Measurements from ENCODE around the gene OR52B4. TPM values are rescaled to one million over a fixed set of nuclear protein-coding genes. Genes with fewer than 3 reads are reported as not detected.
"Not testable (repeated sequence)": the region's sequence is repeated elsewhere in the genome, so short reads cannot be mapped to it uniquely, and the experiment has no call there.

OR52B4 gene
- not detected for total RNA-seq

- no peaks in the 10 kb centered on the region for H3K9me3 ChIP-seq (ENCODE audit: control insufficient read depth in 3 of 3, low read length in 3 of 3)
- H3K36me3 ChIP-seq (ENCODE audit: control insufficient read depth in 3 of 3, insufficient read depth in 3 of 3, low read length in 3 of 3), result no peaks in the 10 kb centered on the region
- no peak within 1 kb of the TSS for H3K4me3 ChIP-seq (ENCODE audit: low read length in 3 of 3)
- H3K9ac ChIP-seq (ENCODE audit: low read depth in 1 of 3, low read length in 3 of 3), result no peak within 1 kb of the TSS
- no peaks in the 10 kb centered on the region for H3K27me3 ChIP-seq (ENCODE audit: control insufficient read depth in 3 of 3, insufficient read depth in 3 of 3, low read length in 3 of 3)
- no peak within 1 kb of the TSS for H3K27ac ChIP-seq (ENCODE audit: low read depth, low read length)
- no peaks in the 10 kb centered on the region for H3K4me1 ChIP-seq (ENCODE audit: control insufficient read depth in 3 of 3, insufficient read depth in 3 of 3, low read length in 3 of 3)
These were observed at the start of gene OR52B4 for GRCh38 chr11:4368286-4368685. TSS of gene OR52B4 (minus strand) at chr11:4368386. CDS start at chr11:4368295, 91 bp downstream.

- no peak overlapping the region for H3K27ac ChIP-seq (ENCODE audit: low read depth, low read length)
- H3K9ac ChIP-seq (ENCODE audit: low read depth in 1 of 3, low read length in 3 of 3), result no peak overlapping the region
- no peak overlapping the region for H3K4me3 ChIP-seq (ENCODE audit: low read length in 3 of 3)
- no peaks in the 10 kb centered on the region for H3K4me1 ChIP-seq (ENCODE audit: control insufficient read depth in 3 of 3, insufficient read depth in 3 of 3, low read length in 3 of 3)
- no peaks in the 10 kb centered on the region for H3K9me3 ChIP-seq (ENCODE audit: control insufficient read depth in 3 of 3, low read length in 3 of 3)
- H3K36me3 ChIP-seq (ENCODE audit: control insufficient read depth in 3 of 3, insufficient read depth in 3 of 3, low read length in 3 of 3), result no peaks in the 10 kb centered on the region
- H3K27me3 ChIP-seq (ENCODE audit: control insufficient read depth in 3 of 3, insufficient read depth in 3 of 3, low read length in 3 of 3), result no peaks in the 10 kb centered on the region
These were observed 48.6 kb upstream of the OR52B4 start for GRCh38 chr11:4416816-4417215.

GRCh38 chr11:4416306-4416705 lies 48.1 kb upstream of the OR52B4 start:
- Histone ChIP-seq H3K27me3 (ENCODE audit: control insufficient read depth in 3 of 3, insufficient read depth in 3 of 3, low read length in 3 of 3) (no peaks in the 10 kb centered on the region), H3K4me3 (ENCODE audit: low read length in 3 of 3) (no peak overlapping the region), H3K27ac (ENCODE audit: low read depth, low read length) (no peak overlapping the region), H3K36me3 (ENCODE audit: control insufficient read depth in 3 of 3, insufficient read depth in 3 of 3, low read length in 3 of 3) (no peaks in the 10 kb centered on the region), H3K9me3 (ENCODE audit: control insufficient read depth in 3 of 3, low read length in 3 of 3) (no peaks in the 10 kb centered on the region), H3K4me1 (ENCODE audit: control insufficient read depth in 3 of 3, insufficient read depth in 3 of 3, low read length in 3 of 3) (no peaks in the 10 kb centered on the region), H3K9ac (ENCODE audit: low read depth in 1 of 3, low read length in 3 of 3) (no peak overlapping the region)

- H3K9ac ChIP-seq (ENCODE audit: low read depth in 1 of 3, low read length in 3 of 3); H3K4me3 ChIP-seq (ENCODE audit: low read length in 3 of 3); H3K9me3 ChIP-seq (ENCODE audit: control insufficient read depth in 3 of 3, low read length in 3 of 3); H3K4me1 ChIP-seq (ENCODE audit: control insufficient read depth in 3 of 3, insufficient read depth in 3 of 3, low read length in 3 of 3); H3K27ac ChIP-seq (ENCODE audit: low read depth, low read length); H3K36me3 ChIP-seq (ENCODE audit: control insufficient read depth in 3 of 3, insufficient read depth in 3 of 3, low read length in 3 of 3); H3K27me3 ChIP-seq (ENCODE audit: control insufficient read depth in 3 of 3, insufficient read depth in 3 of 3, low read length in 3 of 3): not testable (repeated sequence)
These were observed 38.0 kb upstream of the OR52B4 start for GRCh38 chr11:4406206-4406605.

GRCh38 chr11:4393858-4394223 lies 25.7 kb upstream of the OR52B4 start:
- Histone ChIP-seq H3K4me1 (ENCODE audit: control insufficient read depth in 3 of 3, insufficient read depth in 3 of 3, low read length in 3 of 3) (peaks cover 4 to 7% (median 5%) of the 10 kb centered on the region in 3 donors), H3K27ac (ENCODE audit: low read depth, low read length) (no peak overlapping the region), H3K4me3 (ENCODE audit: low read length in 3 of 3) (peak overlapping the region; percentile 88 to 96 (median 91)), H3K9ac (ENCODE audit: low read depth in 1 of 3, low read length in 3 of 3) (peak overlapping the region; percentile 90 to 99 (median 91)), H3K27me3 (ENCODE audit: control insufficient read depth in 3 of 3, insufficient read depth in 3 of 3, low read length in 3 of 3) (no peaks in the 10 kb centered on the region), H3K36me3 (ENCODE audit: control insufficient read depth in 3 of 3, insufficient read depth in 3 of 3, low read length in 3 of 3) (peaks cover 11 to 15% (median 14%) of the 10 kb centered on the region in 3 donors), H3K9me3 (ENCODE audit: control insufficient read depth in 3 of 3, low read length in 3 of 3) (no peaks in the 10 kb centered on the region)

- peaks cover 11 to 19% (median 19%) of the 10 kb centered on the region in 3 donors for H3K36me3 ChIP-seq (ENCODE audit: control insufficient read depth in 3 of 3, insufficient read depth in 3 of 3, low read length in 3 of 3)
- no peaks in the 10 kb centered on the region for H3K9me3 ChIP-seq (ENCODE audit: control insufficient read depth in 3 of 3, low read length in 3 of 3)
- peaks cover 4 to 7% (median 5%) of the 10 kb centered on the region in 3 donors for H3K4me1 ChIP-seq (ENCODE audit: control insufficient read depth in 3 of 3, insufficient read depth in 3 of 3, low read length in 3 of 3)
- H3K4me3 ChIP-seq (ENCODE audit: low read length in 3 of 3), result peak within 1 kb of the TSS; percentile 88 to 96 (median 91)
- H3K27ac ChIP-seq (ENCODE audit: low read depth, low read length), result peak within 1 kb of the TSS; percentile 68
- H3K27me3 ChIP-seq (ENCODE audit: control insufficient read depth in 3 of 3, insufficient read depth in 3 of 3, low read length in 3 of 3), result no peaks in the 10 kb centered on the region
- peak within 1 kb of the TSS; percentile 90 to 99 (median 91) for H3K9ac ChIP-seq (ENCODE audit: low read depth in 1 of 3, low read length in 3 of 3)
These were observed 25.1 kb upstream of the OR52B4 start, which contains the start of gene TRIM21 for GRCh38 chr11:4393209-4393857. TSS of gene TRIM21 (minus strand) at chr11:4393702. CDS start at chr11:4390409, 3,293 bp downstream.

- peaks cover 4 to 5% (median 4%) of the 10 kb centered on the region in 3 donors for H3K4me1 ChIP-seq (ENCODE audit: control insufficient read depth in 3 of 3, insufficient read depth in 3 of 3, low read length in 3 of 3)
- peaks cover 31 to 62% (median 49%) of the 10 kb centered on the region in 3 donors for H3K36me3 ChIP-seq (ENCODE audit: control insufficient read depth in 3 of 3, insufficient read depth in 3 of 3, low read length in 3 of 3)
- no peak overlapping the region for H3K27ac ChIP-seq (ENCODE audit: low read depth, low read length)
These were observed 20.0 kb upstream of the OR52B4 start for GRCh38 chr11:4388221-4388620.

GRCh38 chr11:4385978-4386740 lies 18.0 kb upstream of the OR52B4 start:
- Histone ChIP-seq H3K4me1 (ENCODE audit: control insufficient read depth in 3 of 3, insufficient read depth in 3 of 3, low read length in 3 of 3) (no peaks in the 10 kb centered on the region), H3K9me3 (ENCODE audit: control insufficient read depth in 3 of 3, low read length in 3 of 3) (no peaks in the 10 kb centered on the region), H3K4me3 (ENCODE audit: low read length in 3 of 3) (no peak overlapping the region), H3K27ac (ENCODE audit: low read depth, low read length) (no peak overlapping the region), H3K27me3 (ENCODE audit: control insufficient read depth in 3 of 3, insufficient read depth in 3 of 3, low read length in 3 of 3) (no peaks in the 10 kb centered on the region), H3K9ac (ENCODE audit: low read depth in 1 of 3, low read length in 3 of 3) (no peak overlapping the region), H3K36me3 (ENCODE audit: control insufficient read depth in 3 of 3, insufficient read depth in 3 of 3, low read length in 3 of 3) (peaks cover 31 to 62% (median 49%) of the 10 kb centered on the region in 3 donors)

More at GRCh38 chr11:4388221-4388620, 20.0 kb upstream of the OR52B4 start:
- H3K9ac ChIP-seq (ENCODE audit: low read depth in 1 of 3, low read length in 3 of 3), result no peak overlapping the region
- H3K4me3 ChIP-seq (ENCODE audit: low read length in 3 of 3), result no peak overlapping the region
- H3K9me3 ChIP-seq (ENCODE audit: control insufficient read depth in 3 of 3, low read length in 3 of 3), result no peaks in the 10 kb centered on the region
- H3K27me3 ChIP-seq (ENCODE audit: control insufficient read depth in 3 of 3, insufficient read depth in 3 of 3, low read length in 3 of 3), result no peaks in the 10 kb centered on the region

- H3K9ac ChIP-seq (ENCODE audit: low read depth in 1 of 3, low read length in 3 of 3), result no peak overlapping the region
- no peak overlapping the region for H3K27ac ChIP-seq (ENCODE audit: low read depth, low read length)
- no peaks in the 10 kb centered on the region for H3K27me3 ChIP-seq (ENCODE audit: control insufficient read depth in 3 of 3, insufficient read depth in 3 of 3, low read length in 3 of 3)
- H3K4me1 ChIP-seq (ENCODE audit: control insufficient read depth in 3 of 3, insufficient read depth in 3 of 3, low read length in 3 of 3), result no peaks in the 10 kb centered on the region
- H3K9me3 ChIP-seq (ENCODE audit: control insufficient read depth in 3 of 3, low read length in 3 of 3), result no peaks in the 10 kb centered on the region
- no peak overlapping the region for H3K4me3 ChIP-seq (ENCODE audit: low read length in 3 of 3)
- peaks cover 12 to 32% (median 21%) of the 10 kb centered on the region in 3 donors for H3K36me3 ChIP-seq (ENCODE audit: control insufficient read depth in 3 of 3, insufficient read depth in 3 of 3, low read length in 3 of 3)
These were observed 13.7 kb upstream of the OR52B4 start for GRCh38 chr11:4381901-4382300.
